OCI-LY3 (cell line): Measurements from ENCODE around the gene NAV2.

Experiments
- EZH2phosphoT487 ChIP-seq: fragments of 200-600 bp; shearing (Covaris generic); IDR thresholded peaks from 2 replicates; pipeline ENCODE4 v1.6.1; 2018; ENCODE audit warnings: antibody characterized with exemption, mixed run types, low read depth
- TF ChIP-seq, protein P1 (sequence below): fragments of 200-600, 300-600 bp; sonication (generic); IDR thresholded peaks from 2 replicates; pipeline ENCODE4 v1.5.1; 2014; ENCODE audit warnings: antibody characterized with exemption, low read length, low read depth

DNA sequence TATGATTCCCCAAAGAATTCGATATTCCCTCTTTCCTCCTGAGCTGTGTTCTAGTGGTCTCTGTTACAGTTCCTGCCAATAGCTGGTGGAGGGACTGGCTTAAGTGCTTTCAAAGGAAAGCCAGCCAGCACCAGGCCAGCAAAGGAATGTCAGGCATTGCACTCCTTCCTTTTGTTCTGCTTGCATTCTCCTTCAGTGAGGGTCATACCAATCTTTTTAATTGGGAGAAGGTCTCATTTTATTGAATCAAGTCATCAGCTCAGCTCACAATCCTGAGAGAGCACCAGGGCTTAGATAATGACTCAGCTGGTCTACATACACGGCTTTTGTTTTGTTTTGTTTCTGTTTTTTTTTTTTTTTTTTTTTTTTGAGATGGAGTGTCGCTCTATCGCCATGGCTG, 222.9 kb downstream of the NAV2 start:
- TF ChIP-seq, protein P1, sequence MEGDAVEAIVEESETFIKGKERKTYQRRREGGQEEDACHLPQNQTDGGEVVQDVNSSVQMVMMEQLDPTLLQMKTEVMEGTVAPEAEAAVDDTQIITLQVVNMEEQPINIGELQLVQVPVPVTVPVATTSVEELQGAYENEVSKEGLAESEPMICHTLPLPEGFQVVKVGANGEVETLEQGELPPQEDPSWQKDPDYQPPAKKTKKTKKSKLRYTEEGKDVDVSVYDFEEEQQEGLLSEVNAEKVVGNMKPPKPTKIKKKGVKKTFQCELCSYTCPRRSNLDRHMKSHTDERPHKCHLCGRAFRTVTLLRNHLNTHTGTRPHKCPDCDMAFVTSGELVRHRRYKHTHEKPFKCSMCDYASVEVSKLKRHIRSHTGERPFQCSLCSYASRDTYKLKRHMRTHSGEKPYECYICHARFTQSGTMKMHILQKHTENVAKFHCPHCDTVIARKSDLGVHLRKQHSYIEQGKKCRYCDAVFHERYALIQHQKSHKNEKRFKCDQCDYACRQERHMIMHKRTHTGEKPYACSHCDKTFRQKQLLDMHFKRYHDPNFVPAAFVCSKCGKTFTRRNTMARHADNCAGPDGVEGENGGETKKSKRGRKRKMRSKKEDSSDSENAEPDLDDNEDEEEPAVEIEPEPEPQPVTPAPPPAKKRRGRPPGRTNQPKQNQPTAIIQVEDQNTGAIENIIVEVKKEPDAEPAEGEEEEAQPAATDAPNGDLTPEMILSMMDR, result no peak
- TF ChIP-seq EZH2phosphoT487, result no peak
